Measurements from ENCODE around the gene TRPV3.

DNA sequence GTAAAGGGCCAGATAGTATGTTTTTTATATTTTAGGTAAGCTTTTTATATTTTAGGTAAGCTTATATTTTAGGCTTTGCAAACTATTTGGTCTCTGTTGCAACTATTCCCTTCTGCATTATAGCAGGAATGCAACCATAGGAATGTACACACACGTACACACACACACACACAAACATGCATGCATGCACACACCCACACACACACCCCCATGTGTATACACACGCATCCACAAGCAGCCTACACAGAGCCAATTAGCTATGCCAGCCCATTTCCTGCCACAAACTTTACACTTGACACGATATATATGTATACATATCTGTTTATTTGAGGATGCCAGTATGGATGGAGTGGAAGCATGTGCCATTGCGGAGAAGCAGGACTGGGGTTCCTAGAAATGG is 7.5 kb upstream of the TRPV3 start:
- TF ChIP-seq, protein P1, sequence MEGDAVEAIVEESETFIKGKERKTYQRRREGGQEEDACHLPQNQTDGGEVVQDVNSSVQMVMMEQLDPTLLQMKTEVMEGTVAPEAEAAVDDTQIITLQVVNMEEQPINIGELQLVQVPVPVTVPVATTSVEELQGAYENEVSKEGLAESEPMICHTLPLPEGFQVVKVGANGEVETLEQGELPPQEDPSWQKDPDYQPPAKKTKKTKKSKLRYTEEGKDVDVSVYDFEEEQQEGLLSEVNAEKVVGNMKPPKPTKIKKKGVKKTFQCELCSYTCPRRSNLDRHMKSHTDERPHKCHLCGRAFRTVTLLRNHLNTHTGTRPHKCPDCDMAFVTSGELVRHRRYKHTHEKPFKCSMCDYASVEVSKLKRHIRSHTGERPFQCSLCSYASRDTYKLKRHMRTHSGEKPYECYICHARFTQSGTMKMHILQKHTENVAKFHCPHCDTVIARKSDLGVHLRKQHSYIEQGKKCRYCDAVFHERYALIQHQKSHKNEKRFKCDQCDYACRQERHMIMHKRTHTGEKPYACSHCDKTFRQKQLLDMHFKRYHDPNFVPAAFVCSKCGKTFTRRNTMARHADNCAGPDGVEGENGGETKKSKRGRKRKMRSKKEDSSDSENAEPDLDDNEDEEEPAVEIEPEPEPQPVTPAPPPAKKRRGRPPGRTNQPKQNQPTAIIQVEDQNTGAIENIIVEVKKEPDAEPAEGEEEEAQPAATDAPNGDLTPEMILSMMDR (optimal IDR thresholded peaks at IDR 0.05 in 1 of 3, IDR thresholded peaks at IDR 0.05 in 1 of 3, conservative IDR thresholded peaks at IDR 0.05 in 1 of 3; ENCODE audit: extremely low read depth in 1 of 3, insufficient read depth in 2 of 3, low read length in 3 of 3), result no peak
- no peak for TF ChIP-seq EZH2 (IDR thresholded peaks at IDR 0.05; ENCODE audit: low read length)

All from keratinocyte (primary cell).